ENCODE measurements around the gene TMED10.
"Not testable (repeated sequence)": the region's sequence is repeated elsewhere in the genome, so short reads cannot be mapped to it uniquely, and the experiment has no call there.

The TMED10 gene

GRCh38 chr14:75156901-75157300 lies 19.5 kb downstream of the TMED10 start:
- no peak for DNase-seq

GRCh38 chr14:75156111-75156510 lies 20.3 kb downstream of the TMED10 start:
- DNase-seq, result no peak

DNA sequence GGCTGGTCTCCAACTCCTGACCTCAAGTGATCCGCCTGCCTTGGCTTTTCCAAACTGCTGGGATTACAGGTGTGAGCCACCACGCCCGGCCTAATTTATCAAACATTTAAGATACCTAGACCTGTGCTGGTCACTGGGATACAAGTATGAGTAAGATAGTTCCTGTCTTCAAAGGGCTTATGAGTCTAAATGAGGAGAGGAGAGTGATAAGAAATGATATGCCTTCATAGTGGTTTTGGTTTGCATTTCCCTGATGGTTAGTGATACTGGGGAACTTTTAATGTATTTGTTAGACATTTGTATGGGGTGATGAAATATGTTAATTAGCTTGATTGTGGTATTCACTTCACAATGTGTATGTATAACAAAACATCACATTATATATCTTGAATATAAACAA lies 21.2 kb downstream of the TMED10 start:
- DNase-seq, result no peak

- DNase-seq, result no peak
These were observed 23.1 kb downstream of the TMED10 start for GRCh38 chr14:75153295-75153694.

DNA sequence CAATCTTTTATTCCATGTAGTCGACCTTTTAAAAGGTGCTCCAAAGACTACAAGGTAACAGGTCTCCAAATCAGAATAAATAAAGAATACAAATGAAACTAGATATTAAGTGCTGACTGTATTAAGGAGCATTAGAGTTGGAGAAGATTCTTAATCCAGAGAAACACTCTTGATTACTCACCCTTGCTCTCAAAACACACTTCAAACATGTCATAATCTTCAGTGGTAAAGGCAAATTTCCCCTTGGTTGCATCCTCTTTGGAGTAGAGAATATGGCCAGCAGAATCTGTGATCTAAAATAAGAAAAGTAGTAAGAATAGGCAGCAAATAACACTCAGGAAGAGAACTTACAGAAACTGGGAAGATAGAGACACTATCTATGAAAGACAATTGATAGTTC lies 24.6 kb downstream of the TMED10 start:
- no peak for DNase-seq

- not testable (repeated sequence) for DNase-seq
These were observed 25.8 kb downstream of the TMED10 start for GRCh38 chr14:75150637-75151036.

DNA sequence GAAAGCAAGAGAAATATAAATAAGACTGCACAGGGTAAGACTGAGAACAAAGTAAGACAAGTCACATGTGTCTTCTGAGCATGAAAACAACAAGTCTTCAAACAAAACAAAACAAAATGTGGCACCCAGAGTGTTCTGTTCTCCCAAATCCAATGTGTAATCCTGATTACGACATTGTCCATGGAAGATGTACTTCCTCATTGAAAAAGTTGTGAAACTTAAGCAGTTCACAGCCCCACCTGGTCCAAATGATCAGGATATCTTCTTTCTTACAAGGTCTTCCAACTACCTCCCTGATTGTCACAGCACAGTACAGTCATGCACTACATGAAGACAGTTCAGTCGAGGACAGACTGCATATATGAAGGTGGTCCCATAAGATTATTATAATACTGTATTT lies 26.3 kb downstream of the TMED10 start:
- DNase-seq, result no peak

- DNase-seq, result no peak
These were observed 28.9 kb downstream of the TMED10 start for GRCh38 chr14:75147423-75148071.

GRCh38 chr14:75144944-75145343 lies 31.5 kb downstream of the TMED10 start:
- no peak for DNase-seq

DNA sequence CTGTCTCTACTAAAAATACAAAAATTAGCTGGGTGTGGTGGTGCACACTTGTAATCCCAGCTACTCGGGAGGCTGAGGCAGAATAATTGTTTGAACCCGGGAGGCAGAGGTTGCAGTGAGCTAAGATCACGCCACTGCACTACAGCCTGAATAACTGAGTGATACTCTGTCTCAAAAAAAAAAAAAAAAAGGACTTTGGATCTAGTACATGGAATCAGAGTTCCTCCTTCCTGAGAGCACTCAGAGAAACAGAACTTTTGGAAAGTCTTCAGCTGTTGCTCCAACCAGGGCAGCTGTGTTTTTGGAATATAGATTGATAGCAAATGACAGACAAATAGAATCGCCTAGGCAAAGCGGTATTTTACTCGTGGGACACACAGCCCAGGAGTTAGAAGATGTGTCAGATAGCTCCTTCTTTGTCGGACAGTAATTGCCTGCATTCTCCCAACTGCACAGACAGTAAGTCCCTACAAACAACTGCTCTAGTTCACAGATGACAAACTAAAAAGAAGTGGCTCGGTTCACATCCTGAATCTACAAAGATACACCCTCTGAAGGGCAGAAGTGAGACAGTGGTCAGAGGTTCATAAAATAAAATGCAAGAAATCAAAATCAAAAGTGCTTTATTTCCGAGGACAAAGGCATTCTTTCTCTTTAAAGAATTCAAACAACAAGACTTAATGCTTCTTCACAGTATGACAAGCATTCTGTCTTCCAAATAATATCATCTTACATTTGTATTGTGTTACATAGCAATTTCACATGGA lies 32.5 kb downstream of the TMED10 start:
- no peak for DNase-seq

GRCh38 chr14:75142494-75142893 lies 33.9 kb downstream of the TMED10 start:
- DNase-seq, result no peak

GRCh38 chr14:75141967-75142366 lies 34.4 kb downstream of the TMED10 start:
- DNase-seq, result no peak

- DNase-seq, result no peak
These were observed 35.4 kb downstream of the TMED10 start for GRCh38 chr14:75141062-75141461.

DNA sequence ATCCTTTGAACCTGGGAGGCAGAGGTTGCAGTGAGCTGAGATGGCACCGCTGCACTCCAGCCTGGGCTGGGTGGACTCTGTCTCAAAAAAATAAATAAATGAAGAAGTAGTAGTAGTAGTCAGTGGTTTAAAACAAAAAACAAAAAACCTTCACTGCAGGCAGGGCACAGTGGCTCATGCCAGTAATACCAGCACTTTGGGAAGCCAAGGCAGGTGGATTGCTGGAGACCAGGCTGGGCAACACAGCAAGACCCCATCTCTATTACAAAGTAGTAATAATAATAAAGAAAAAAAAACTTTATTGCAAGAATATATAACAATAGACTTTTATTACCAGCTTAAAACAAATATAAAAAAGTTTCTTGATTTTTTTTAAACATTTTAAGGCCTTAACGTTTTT lies 35.8 kb downstream of the TMED10 start:
- DNase-seq, result no peak

DNA sequence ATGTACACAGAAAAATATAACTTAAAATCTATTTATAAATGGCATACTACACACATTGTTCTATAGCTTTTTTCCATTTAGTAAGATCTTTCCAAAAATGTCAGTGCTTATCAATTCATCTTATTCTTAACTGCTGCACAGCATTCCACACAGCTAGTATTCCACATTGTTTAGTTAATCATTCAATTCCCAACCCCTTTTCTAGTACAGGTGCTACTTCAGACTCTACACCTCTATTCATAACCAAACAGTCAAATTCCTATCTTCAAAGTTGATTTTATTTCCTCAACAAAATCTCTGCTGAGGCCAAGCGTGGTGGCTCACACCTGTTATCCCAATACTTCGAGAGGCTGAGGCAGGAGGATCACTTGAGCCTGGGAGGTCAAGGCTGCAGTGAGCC lies 37.2 kb downstream of the TMED10 start:
- DNase-seq, result no peak

GRCh38 chr14:75138492-75138891 lies 37.9 kb downstream of the TMED10 start:
- DNase-seq, result no peak

DNA sequence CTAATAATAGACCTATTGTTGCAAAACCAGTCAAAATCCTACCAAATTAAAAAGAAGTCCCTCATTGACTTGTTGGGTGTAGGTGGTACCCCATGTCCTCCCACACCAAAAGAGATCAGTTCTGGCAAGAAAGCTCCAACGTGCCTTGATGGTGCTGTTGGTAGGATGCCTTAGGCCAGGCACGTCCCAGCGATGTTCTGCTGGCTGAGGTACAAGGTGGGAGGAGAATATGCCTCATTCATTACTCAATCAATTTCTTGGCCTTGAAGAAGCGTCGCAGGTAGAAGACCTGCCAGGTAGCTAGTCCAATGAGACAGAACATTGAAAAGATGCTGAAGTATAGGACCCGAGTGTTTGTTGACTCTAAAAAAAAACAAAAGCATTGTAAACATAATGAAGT lies 41.8 kb downstream of the TMED10 start:
- no peak for DNase-seq

DNA sequence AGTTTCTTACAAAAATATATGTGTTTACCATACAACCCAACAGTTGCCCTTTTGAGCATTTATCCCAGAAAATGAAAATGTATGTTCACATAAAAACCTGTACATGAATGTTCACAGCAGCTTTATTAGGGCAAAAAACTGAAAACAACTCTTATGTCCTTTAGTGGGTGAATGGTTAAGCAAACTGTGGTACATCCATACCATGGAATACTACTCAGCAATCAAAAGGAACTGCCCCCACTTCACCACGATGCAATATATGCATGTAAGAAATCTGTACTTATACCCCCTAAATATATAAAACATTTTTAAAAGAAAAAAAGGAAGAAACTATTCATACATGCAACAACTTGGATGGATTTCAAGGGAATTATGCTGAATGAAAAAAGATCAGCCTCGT lies 42.8 kb downstream of the TMED10 start:
- no peak for DNase-seq

DNA sequence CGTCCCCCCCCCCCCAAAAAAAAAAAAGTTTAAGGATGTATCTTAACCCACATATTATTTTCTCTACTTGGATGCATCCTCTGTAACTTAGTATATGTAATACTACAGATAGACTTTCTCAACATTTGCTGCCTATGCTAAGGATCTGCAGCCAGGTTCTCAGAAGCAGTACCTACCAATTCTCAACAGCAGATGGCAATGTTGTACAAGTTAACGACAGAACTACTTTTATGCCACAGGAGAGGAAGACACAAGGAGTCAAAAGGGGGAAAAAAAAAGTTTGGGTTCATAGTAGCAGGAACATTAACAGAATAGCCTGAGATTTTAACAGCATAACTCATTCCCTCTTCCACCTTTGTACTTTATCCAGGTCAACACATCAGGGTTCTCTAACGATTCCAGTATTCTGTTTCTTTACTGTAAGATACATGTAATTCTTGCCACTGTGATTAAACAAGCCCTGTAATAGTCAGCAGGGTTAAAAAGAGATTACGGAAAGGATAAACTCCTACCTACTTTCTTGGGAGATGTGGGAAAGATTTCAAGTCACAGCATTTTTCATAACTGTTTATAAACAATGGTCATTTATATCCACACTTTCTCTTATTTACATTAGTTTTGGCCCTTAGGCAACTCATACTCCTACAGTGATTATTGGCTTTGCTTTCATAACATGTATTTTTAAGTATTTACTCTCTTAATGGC lies 43.9 kb downstream of the TMED10 start:
- DNase-seq, result peak; percentile 41

DNA sequence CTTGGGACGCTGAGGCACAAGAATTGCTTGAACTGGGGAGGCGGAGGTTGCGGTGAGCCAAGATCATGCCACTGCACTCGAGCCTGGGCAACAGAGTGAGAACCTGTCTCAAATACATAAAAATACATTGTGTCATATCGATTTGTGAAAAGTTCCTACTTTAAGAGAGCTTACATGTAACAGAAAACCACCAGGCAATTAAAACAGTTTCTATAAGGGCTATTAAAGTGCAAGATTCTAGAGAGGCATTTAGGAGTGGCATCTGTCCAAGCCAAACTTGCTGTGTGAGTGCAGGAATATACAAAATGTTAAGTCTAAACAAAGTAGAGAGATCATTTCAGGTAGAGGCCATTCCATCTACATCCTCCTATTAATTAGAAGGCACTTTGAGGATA lies 47.8 kb downstream of the TMED10 start:
- no peak for DNase-seq

DNA sequence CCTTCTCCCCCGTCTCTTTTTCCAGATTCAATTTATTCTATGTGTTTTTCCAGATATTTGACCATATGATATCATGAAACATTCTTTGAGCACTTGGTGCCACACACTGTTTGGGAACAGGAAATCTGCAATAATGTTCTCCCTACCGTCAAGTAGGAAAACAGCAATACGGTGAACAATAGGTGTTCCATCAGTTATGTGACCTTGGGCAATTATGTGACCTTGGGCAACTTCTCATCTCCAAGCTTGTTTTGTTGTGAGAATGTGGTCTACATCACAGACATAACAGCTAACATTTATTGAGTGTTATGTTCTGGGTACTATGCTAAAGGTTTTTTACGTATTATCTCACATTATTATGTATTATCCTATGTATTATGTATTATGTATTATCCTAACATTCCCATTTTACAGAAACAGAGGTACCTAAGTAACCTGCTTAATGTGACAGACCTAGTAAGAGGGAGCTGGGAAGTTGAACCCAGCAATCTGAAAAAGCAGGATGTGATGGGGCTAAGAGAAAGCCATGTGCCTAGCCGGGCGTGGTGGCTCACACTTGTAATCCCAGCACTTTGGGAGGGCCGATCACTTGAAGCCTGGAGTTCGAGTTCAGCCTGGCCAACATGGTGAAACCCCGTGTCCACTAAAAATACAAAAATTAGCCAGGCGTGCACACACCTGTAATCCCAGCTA lies 48.4 kb downstream of the TMED10 start:
- DNase-seq, result no peak

DNA sequence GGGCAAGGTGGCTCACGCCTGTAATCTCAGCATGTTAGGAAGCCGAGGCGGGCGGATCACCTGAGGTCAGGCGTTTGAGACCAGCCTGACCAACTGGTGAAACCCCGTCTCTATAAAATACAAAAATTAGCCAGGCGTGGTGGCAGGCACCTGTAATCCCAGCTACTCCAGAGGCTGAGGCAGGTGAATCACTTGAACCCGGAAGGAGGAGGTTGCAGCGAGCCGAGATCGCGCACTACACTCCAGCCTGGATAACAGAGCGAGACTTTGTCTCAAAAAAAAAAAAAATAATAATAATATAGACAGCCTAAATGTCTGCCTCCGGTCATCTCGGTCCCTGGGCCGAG lies 49.0 kb downstream of the TMED10 start:
- not testable (repeated sequence) for DNase-seq

DNA sequence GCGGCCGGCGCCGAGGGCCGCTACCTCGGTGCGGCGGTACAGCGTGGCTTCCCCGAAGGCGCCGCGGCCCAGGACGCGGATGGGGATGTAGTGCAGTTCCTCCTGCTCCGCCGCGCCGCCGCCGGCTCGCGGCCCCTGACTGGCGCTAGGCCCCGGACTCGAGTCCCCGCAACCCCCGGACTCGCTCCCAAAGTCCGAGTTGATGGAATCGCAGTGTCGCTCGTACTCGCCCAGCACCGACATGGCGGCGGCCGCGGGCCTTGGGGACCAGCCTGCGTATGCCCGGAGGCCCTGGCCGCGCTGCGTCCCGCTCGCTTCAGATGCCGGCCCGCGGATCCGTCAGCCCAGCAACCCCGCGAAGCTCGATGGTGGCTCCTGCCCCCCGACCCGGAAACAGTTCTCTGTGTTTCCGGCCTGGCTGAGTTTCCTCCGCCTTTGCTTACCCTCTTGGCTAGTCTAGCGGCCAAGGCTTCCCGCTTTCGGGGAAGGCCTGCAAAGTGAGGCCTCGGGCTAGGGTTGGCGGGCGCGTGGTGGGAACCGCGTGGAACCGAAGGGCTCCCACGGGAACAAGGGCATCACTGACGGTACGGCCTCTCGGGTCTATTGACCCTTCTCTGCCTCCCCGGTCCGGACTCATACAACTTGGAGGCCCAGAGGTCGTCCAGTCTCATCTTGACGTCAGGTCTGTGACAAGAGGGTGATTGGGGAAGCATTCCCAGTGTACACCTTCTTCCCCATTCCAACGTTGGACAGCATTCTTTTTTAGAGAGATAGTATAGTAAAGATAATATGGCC lies 49.5 kb downstream of the TMED10 start, which contains the start of gene NEK9:
TSS of gene NEK9 (minus strand) at position 370 of the 795 bp plus-strand sequence. CDS start at position 243, 127 bp downstream.
- DNase-seq, result peak; percentile 85

Data from NCI-H1092 (cell line).